T-helper 22 cell (primary cell): ENCODE data around the gene XAF1.
"Not testable (repeated sequence)": the region's sequence is repeated elsewhere in the genome, so short reads cannot be mapped to it uniquely, and the experiment has no call there.

ENCODE experiments used
- DNase-seq: peaks from one replicate; pipeline ENCODE4 v3.0.0-alpha.2; 2020; ENCODE audit warnings: low read depth

The XAF1 gene, protein sequence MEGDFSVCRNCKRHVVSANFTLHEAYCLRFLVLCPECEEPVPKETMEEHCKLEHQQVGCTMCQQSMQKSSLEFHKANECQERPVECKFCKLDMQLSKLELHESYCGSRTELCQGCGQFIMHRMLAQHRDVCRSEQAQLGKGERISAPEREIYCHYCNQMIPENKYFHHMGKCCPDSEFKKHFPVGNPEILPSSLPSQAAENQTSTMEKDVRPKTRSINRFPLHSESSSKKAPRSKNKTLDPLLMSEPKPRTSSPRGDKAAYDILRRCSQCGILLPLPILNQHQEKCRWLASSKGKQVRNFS

DNA sequence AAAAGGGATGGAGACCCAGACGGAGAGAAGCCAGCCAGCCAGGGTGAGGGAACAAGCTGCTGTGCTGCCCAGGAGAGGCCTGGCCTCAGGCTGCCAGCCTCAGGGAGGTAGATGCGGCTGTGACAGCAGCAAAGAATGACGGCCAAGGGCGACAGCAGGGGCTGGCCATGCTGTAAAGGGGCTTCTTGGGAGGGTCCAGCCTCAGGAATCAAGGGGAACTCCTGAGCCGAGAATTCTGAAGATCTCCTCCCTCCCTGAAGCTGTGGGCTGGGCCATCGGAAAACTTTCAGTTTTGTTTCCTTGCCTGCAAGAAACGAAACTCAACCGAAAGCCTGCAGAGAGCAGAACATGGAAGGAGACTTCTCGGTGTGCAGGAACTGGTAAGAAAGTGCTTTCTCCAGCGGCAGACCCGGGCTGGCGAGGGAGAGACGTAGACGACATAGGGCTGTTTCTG is at the start of gene XAF1:
TSS of gene XAF1 (plus strand) at position 316 of the 454 bp plus-strand sequence. CDS start at position 349, 33 bp downstream.
- DNase-seq = no peak

- no peak for DNase-seq
These were observed 49.3 kb upstream of the XAF1 start for GRCh38 chr17:6706499-6706898.

- no peak for DNase-seq
These were observed 48.9 kb upstream of the XAF1 start for GRCh38 chr17:6706996-6707395.

DNA sequence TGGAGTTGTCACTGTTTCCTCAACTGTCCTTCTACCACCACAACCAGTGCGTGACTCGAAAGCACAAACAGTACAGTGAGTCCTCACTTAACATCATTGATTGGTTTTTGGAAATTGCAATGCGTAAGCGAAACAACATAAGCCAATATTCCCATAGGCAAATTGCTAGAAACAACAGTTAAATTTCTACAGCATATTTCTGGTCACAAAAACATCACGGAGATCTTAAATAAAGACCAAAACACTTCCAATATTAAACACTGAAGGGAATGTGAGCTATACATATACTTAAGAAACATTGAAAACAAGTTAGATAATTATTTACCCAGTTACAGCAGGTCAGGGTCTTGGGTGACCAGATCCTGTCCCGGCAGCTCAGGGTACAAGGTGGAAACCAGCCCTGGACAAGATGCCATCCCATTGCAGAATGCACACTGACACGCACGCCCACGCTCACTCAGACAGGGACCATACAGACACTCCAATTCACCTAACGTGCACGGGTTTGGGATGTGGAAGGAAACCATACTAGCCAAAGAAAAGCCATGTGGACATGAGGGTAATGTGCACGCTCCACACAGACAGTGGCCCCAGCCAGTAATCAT is 47.4 kb upstream of the XAF1 start:
- DNase-seq = no peak

GRCh38 chr17:6710317-6710716 is 45.5 kb upstream of the XAF1 start:
- DNase-seq = no peak

- DNase-seq = no peak
These were observed 44.7 kb upstream of the XAF1 start for GRCh38 chr17:6711081-6711674.

GRCh38 chr17:6711681-6712057 is 44.2 kb upstream of the XAF1 start:
- DNase-seq = no peak

DNA sequence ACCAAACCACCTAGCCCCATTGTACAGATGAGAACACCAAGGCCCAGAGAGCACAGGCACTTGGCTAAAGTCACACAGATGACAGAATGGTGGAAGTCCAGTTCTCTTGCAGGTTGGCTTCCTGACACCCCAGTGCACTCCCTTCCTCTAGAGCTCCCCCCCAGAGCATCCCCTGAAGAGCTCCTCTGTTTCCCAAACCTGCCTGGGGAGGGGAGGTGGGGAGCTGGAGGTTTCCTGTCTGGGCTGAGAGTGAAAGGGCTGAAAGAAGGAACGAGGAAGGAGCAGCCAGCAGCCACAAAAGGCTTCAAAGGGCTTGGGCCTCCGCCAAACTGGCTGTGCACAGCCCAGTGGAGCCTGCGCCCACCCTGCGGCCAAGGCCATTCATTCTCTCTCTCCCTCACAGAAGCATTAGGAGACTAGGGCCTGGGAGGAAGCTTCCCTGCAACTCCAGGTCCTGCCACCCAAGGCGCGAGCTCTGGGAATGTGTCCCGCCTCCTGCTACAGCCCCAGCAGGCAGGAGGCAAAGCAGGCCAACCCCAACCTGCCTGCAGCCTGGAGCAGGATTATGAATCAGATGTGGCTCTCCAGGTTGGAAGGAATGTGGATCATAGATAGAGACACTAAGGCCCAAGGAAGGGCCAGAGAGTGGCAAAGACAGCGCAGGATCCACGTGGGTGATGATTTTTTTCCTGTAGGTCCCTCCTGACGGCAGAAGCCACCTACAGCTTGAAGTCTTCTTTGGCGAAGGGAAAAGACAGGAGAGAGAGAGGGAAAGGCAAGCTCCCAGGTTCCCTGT is 43.6 kb upstream of the XAF1 start:
- no peak for DNase-seq

DNA sequence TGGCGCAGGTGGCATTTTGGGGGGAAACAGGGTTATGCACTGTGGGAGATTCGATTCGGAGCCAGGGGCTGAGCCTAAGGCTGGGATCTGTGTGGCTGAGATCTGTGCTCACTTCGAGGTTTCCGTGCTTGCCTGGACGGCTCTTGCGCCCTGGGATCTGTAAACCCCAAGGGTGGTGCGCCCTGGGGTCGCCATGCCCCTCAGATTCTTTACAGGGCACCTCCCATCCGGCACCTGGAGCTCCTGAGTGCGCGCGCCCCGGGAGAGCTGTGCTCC is 43.1 kb upstream of the XAF1 start:
- no peak for DNase-seq

- no peak for DNase-seq
These were observed 42.5 kb upstream of the XAF1 start, which contains the start of gene SLC13A5 for GRCh38 chr17:6713130-6713917. Gene SLC13A5, minus strand, starts transcription at chr17:6713369. Its CDS starts 36 bp downstream, at chr17:6713333.

- no peak for DNase-seq
These were observed 42.0 kb upstream of the XAF1 start for GRCh38 chr17:6713918-6714271.

DNA sequence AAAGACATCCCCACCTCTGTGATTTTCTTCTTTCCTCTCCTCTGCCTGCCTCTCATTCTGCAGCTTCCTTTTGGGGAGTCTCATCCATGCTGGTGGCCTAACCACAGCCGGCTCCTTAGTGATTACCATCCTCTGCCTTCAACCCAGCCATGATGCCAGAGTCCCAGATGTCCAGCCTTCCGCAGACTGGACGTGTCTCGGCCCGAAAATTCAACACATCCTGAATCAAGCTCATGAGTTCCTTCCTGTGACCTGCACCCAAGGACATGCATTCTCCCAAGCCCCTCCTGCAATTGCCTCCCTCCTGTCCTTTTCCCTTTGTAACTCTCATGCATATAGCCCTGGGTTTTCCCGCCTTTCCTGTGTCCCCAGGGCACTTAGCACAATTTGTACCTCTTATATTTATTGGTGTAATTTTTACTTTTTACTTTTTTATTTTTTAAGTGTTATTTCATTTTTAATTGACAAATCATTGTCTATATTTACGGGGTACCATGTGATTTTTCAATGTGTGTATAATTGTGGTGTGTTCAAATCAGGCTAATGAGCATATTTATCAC is 41.5 kb upstream of the XAF1 start:
- DNase-seq = no peak

- DNase-seq = no peak
These were observed 39.1 kb upstream of the XAF1 start for GRCh38 chr17:6716736-6717135.

GRCh38 chr17:6721744-6722143 is 34.1 kb upstream of the XAF1 start:
- no peak for DNase-seq

- DNase-seq = no peak
These were observed 31.8 kb upstream of the XAF1 start for GRCh38 chr17:6724009-6724408.

GRCh38 chr17:6729531-6729930 is 26.3 kb upstream of the XAF1 start:
- DNase-seq = no peak

DNA sequence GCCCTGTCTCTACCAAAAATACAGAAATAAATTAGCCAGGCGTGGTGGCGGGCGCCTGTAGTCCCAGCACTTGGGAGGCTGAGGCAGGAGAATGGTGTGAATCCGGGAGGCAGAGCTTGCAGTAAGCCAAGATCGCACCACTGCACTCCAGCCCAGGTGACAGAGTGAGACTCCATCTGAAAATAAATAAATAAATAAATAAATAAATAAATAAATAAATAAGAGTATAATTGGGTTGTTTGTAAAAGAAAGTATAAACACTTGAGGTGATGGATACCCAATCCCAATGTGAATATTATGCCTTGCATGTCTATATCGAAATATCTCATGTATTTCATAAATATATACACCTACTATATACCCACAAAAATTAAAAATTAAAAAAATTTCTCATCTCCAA is 9.2 kb upstream of the XAF1 start:
- not testable (repeated sequence) for DNase-seq

- no peak for DNase-seq
These were observed 7.2 kb upstream of the XAF1 start for GRCh38 chr17:6748617-6749016.

- DNase-seq = no peak
These were observed 6.3 kb upstream of the XAF1 start for GRCh38 chr17:6749519-6749918.

DNA sequence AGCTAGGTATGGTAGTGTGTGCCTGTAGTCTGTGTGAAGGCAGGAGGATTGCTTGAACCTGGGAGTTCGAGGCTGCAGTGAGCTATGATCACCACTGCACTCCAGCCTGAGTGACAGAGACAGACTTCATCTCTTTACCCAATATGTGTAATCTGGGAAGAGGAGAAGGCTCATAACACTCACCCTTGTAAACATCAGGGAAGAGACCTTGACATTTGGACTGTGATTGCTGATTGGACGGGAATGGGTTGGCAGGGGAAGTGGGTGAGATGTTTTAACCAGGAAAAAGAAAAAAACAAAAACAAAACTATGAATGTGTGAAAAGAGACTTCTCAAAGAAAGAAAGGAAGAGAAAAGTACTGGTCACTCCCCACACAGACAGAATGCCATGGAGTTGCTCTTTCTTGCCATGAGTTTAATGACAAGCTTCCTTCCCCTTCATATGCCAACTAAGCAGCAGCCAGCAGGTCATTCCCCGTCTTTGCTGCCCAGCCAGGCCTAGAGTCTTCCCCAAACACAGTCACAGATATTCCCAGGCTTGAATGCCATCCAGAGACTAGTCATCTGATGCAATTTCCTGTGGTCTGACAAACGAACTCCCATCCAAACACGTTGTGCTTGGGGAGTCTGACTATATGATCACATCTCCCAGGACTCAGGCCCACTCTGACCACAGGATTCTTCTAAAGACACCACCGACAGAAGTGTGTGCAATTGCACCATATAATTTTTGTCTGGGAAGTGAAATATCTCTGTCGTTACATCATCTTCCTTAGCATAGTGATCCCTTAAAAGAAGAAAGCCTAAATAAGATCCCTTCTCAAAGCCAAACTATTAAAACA is 3.6 kb upstream of the XAF1 start:
- DNase-seq = no peak

GRCh38 chr17:6753006-6753445 is 2.8 kb upstream of the XAF1 start:
- no peak for DNase-seq
